Right atrium auricular region (tissue), 2 donors: ENCODE measurements around the gene SNX12. TPM values are rescaled to one million over a fixed set of nuclear protein-coding genes. Genes with fewer than 3 reads are reported as not detected.

Experiments used
- DNase-seq: peaks from one replicate; pipeline ENCODE4 v3.0.0-alpha.2; 2019; ENCODE audit warnings: low spot score
- H3K27ac ChIP-seq, 2 donors: fragments of 200-600 bp; sonication (generic); 1 replicate in 1 of 2; 2 replicates in 1 of 2; pipeline ENCODE4 v1.5.1; 2016 to 2019
- H3K27me3 ChIP-seq, 2 donors: fragments of 200-600 bp; sonication (generic); one replicate each; pipeline versions ENCODE4 v1.5.1 to v1.6.0; 2017 to 2019
- H3K36me3 ChIP-seq: fragments of 200-600 bp; sonication (generic); one replicate; pipeline ENCODE4 v1.5.1; 2016
- H3K4me1 ChIP-seq, 2 donors: fragments of 200-600 bp; sonication (generic); one replicate each; pipeline versions ENCODE4 v1.5.1 to v1.6.0; 2017 to 2019
- H3K4me3 ChIP-seq, 2 donors: fragments of 200-600 bp; sonication (generic); 1 replicate in 1 of 2; 2 replicates in 1 of 2; pipeline ENCODE4 v1.5.1; 2017 to 2019; ENCODE audit warnings: mild to moderate bottlenecking in 1 of 2, moderate library complexity in 1 of 2
- H3K9me3 ChIP-seq, 2 donors: fragments of 200-600 bp; sonication (generic); one replicate each; pipeline ENCODE4 v1.5.1; 2019
- total RNA-seq, 2 donors: library from RNA; depleted of rRNA; stranded (reverse); fragments of >200 nt; gene quantifications; one replicate each; pipeline ENCODE4 v1.1.0, GENCODE V29; 2016
- TF ChIP-seq, protein P1 (sequence below), 2 donors: fragments of 200-600 bp; sonication (generic); IDR thresholded peaks; one replicate each; pipeline ENCODE4 v1.5.1; 2019; ENCODE audit warnings: antibody characterized with exemption in 2 of 2

The SNX12 gene
- total RNA-seq, 2 donors from 2014 or later: 30.8 to 40.1 TPM

GRCh38 chrX:71107762-71108360, 39.7 kb upstream of the SNX12 start:
- Histone ChIP-seq H3K36me3 (no peaks in the 10 kb centered on the region), H3K9me3 (no peaks in the 10 kb centered on the region), H3K27ac (no peak overlapping the region), H3K4me3 (no peak overlapping the region), H3K27me3 (no peaks in the 10 kb centered on the region), H3K4me1 (no peaks in the 10 kb centered on the region)
- TF ChIP-seq, protein P1, sequence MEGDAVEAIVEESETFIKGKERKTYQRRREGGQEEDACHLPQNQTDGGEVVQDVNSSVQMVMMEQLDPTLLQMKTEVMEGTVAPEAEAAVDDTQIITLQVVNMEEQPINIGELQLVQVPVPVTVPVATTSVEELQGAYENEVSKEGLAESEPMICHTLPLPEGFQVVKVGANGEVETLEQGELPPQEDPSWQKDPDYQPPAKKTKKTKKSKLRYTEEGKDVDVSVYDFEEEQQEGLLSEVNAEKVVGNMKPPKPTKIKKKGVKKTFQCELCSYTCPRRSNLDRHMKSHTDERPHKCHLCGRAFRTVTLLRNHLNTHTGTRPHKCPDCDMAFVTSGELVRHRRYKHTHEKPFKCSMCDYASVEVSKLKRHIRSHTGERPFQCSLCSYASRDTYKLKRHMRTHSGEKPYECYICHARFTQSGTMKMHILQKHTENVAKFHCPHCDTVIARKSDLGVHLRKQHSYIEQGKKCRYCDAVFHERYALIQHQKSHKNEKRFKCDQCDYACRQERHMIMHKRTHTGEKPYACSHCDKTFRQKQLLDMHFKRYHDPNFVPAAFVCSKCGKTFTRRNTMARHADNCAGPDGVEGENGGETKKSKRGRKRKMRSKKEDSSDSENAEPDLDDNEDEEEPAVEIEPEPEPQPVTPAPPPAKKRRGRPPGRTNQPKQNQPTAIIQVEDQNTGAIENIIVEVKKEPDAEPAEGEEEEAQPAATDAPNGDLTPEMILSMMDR (IDR thresholded peaks at IDR 0.05): no peak
- DNase-seq: no peak

GRCh38 chrX:71107245-71107644, 39.1 kb upstream of the SNX12 start:
- Histone ChIP-seq H3K4me3 (no peak overlapping the region), H3K4me1 (no peaks in the 10 kb centered on the region), H3K36me3 (no peaks in the 10 kb centered on the region), H3K27ac (no peak overlapping the region), H3K9me3 (no peaks in the 10 kb centered on the region), H3K27me3 (no peaks in the 10 kb centered on the region)
- TF ChIP-seq, protein P1 (IDR thresholded peaks at IDR 0.05): no peak
- no peak for DNase-seq

DNA sequence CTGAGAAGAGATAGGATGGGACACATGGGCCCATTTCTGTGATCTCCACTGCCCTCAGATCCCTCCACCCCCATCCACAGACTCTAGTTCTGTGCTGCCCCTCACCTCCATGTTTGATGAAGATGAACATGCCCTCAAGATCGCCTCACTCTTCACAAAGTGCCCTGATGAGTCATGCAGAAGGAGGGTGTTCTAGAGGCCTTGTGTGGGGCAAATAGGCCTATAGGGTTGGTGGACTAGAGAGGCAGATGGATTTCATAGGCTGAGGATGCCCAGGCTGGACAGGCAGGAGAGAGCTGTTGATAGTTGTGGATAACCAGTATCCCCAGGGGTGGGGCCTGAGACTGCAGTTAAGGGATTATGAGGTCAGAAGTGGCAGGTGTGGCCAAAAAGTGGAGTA, 38.3 kb upstream of the SNX12 start, which contains the start of gene CXorf65:
CXorf65 (minus strand) TSS at position 314 of the 400 bp plus-strand sequence; CDS start at position 130, 184 bp downstream.
- Histone ChIP-seq H3K27me3 (no peaks in the 10 kb centered on the region), H3K4me3 (no peak within 1 kb of the TSS), H3K9me3 (no peaks in the 10 kb centered on the region), H3K27ac (no peak within 1 kb of the TSS), H3K4me1 (no peaks in the 10 kb centered on the region), H3K36me3 (no peaks in the 10 kb centered on the region)
- TF ChIP-seq, protein P1 (IDR thresholded peaks at IDR 0.05): no peak
- no peak for DNase-seq

- Histone ChIP-seq H3K27me3 (no peaks in the 10 kb centered on the region), H3K9me3 (no peaks in the 10 kb centered on the region), H3K4me3 (no peak overlapping the region), H3K27ac (no peak overlapping the region), H3K36me3 (no peaks in the 10 kb centered on the region), H3K4me1 (no peaks in the 10 kb centered on the region)
- TF ChIP-seq, protein P1 (IDR thresholded peaks at IDR 0.05): no peak
- DNase-seq: no peak
Observed at GRCh38 chrX:71105628-71106027, 37.5 kb upstream of the SNX12 start.

DNA sequence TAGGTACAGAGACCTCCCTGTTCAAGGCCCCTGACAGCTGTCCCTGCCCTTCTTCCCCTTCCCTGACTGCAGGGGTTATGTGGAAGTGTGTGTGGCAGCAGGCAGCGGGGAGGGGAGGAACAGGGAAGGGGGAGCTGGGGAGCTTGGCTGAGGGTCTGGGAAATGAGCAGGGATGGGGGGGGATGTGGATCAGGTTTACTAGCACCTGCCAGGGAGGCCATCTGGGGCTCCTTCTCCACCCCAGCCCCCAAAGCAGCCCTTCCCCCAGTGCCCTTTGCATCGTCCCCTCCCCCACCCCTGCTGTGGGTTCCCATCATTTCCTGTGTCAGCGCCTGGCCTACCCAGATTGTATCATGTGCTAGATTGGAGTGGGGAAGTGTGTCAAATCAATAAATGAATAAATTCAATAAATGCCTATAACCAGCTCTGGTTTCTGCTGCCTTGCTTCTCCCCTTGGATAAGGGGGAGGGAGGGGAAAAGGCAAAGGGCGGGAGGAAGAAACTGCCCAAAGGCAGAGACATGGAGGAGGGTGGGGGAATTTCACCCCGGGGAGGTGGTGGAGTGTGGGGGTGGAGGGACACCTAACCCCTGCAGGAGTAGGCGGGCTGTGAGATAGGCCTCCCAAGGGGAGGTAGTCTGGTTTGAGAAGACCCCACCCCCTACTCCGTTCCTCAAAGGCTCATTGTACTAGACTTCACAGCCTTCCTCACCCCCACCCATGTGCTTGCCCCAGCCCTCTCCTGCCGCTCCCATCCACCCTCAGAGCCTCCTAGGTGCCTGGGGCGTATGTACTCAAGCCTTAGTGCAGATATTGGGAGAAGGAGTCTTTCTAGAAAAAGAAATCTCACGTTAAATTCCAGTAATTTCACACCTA, 35.2 kb upstream of the SNX12 start:
- Histone ChIP-seq H3K36me3 (no peaks in the 10 kb centered on the region), H3K4me1 (no peaks in the 10 kb centered on the region), H3K27me3 (no peaks in the 10 kb centered on the region), H3K9me3 (no peaks in the 10 kb centered on the region), H3K4me3 (no peak overlapping the region), H3K27ac (no peak overlapping the region)
- DNase-seq: no peak
- TF ChIP-seq, protein P1 (IDR thresholded peaks at IDR 0.05): no peak
